ENCODE data around the gene LIPM.

DNA sequence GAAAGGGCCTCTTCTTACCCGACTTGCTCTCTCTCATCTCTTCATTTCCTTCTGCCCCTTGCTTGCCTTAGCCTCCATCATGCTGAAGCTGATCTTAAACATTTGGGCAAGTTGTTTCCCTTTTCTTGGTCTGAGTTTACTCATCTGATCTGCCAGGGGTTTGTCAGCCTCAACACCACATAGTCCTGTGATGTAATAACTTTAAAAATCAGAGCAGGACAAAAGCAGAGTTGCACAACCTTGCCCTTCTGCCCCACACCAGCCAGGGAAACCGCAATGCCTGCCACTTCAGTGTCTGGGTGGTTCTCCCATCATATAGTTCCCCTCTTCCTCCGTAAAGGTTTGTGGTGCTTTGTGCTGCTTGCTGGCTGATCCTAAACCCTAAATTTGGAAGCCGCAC lies 9.9 kb upstream of the LIPM start:
- TF ChIP-seq, protein P1, sequence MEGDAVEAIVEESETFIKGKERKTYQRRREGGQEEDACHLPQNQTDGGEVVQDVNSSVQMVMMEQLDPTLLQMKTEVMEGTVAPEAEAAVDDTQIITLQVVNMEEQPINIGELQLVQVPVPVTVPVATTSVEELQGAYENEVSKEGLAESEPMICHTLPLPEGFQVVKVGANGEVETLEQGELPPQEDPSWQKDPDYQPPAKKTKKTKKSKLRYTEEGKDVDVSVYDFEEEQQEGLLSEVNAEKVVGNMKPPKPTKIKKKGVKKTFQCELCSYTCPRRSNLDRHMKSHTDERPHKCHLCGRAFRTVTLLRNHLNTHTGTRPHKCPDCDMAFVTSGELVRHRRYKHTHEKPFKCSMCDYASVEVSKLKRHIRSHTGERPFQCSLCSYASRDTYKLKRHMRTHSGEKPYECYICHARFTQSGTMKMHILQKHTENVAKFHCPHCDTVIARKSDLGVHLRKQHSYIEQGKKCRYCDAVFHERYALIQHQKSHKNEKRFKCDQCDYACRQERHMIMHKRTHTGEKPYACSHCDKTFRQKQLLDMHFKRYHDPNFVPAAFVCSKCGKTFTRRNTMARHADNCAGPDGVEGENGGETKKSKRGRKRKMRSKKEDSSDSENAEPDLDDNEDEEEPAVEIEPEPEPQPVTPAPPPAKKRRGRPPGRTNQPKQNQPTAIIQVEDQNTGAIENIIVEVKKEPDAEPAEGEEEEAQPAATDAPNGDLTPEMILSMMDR (IDR thresholded peaks at IDR 0.05 in 8 of 11, conservative IDR thresholded peaks at IDR 0.05 in 3 of 11): no peak
- TF ChIP-seq POLR2AphosphoS5 (IDR thresholded peaks at IDR 0.05) (no peak), POLR2A (IDR thresholded peaks at IDR 0.05) (no peak)
